Measurements from ENCODE around the gene FBN1. TPM values are rescaled to one million over a fixed set of nuclear protein-coding genes. Genes with fewer than 3 reads are reported as not detected.

Gene FBN1
- total RNA-seq, 1 experiment from 2014 or later = 5.2 TPM

DNA sequence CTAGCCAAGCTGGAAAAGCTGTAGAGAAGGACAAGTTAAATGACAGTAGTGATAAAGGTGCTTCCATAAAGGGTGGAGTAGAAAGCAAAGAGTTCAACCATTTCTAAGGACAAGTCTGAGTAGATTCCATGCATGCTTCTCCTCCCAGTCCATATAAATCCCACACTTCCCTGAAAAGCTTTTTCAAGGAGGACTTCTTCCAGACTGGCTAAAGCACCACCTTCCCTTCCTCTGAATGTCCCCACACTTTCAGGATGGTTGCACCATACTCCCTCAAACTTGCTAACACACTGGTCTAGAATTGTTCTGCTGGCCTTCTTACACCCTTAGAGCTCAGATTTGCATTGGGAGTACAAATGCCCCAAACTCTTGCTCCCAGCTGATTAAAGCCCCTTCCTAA lies 40.9 kb downstream of the FBN1 start:
- no peak overlapping the region for H3K27ac Mint-ChIP-seq
- POLR2A ChIA-PET = no interaction called here
- TF ChIP-seq ZNF138 (CRISPR knock-in tag; conservative IDR thresholded peaks at IDR 0.05) = no peak
- no peak for TF ChIP-seq SMAD4 (CRISPR knock-in tag; IDR thresholded peaks at IDR 0.05)
- TF ChIP-seq, protein P1, sequence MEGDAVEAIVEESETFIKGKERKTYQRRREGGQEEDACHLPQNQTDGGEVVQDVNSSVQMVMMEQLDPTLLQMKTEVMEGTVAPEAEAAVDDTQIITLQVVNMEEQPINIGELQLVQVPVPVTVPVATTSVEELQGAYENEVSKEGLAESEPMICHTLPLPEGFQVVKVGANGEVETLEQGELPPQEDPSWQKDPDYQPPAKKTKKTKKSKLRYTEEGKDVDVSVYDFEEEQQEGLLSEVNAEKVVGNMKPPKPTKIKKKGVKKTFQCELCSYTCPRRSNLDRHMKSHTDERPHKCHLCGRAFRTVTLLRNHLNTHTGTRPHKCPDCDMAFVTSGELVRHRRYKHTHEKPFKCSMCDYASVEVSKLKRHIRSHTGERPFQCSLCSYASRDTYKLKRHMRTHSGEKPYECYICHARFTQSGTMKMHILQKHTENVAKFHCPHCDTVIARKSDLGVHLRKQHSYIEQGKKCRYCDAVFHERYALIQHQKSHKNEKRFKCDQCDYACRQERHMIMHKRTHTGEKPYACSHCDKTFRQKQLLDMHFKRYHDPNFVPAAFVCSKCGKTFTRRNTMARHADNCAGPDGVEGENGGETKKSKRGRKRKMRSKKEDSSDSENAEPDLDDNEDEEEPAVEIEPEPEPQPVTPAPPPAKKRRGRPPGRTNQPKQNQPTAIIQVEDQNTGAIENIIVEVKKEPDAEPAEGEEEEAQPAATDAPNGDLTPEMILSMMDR (IDR thresholded peaks at IDR 0.05) = no peak
- no peak for DNase-seq (ENCODE audit: low spot score)
- no peaks in the 10 kb centered on the region for H3K36me3 Mint-ChIP-seq
- CTCF ChIA-PET = no interaction called here
- no peak for ATAC-seq
- H3K4me3 Mint-ChIP-seq = no peak overlapping the region
- H3K9me3 Mint-ChIP-seq = peaks cover 7% of the 10 kb centered on the region
- peaks cover 20% of the 10 kb centered on the region for H3K4me1 Mint-ChIP-seq
- no peaks in the 10 kb centered on the region for H3K27me3 Mint-ChIP-seq (ENCODE audit: low read depth)

DNA sequence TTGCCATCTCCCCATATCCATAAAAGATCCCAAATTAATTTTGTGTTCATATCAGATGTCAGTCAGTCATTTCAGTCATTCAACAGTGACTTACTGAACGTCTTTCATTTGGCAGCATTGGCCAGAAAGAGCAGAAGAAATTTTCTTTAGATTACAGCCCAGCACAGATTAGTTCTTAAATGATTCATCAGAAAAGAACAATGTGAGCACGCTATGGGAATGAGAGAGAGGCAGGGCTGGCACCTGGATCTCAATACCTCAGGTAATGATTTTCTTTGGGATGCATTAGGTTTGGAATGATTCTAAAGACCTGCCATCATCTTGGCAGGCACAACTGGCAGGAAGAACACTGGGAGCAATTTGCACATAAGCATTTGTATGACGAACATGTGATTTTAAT lies 41.6 kb downstream of the FBN1 start:
- peaks cover 20% of the 10 kb centered on the region for H3K4me1 Mint-ChIP-seq
- ChIA-PET POLR2A (no interaction called here), CTCF (no interaction called here)
- H3K36me3 Mint-ChIP-seq = no peaks in the 10 kb centered on the region
- H3K4me3 Mint-ChIP-seq = no peak overlapping the region
- H3K9me3 Mint-ChIP-seq = peaks cover 7% of the 10 kb centered on the region
- DNase-seq (ENCODE audit: low spot score) (no peak), ATAC-seq (no peak)
- no peak overlapping the region for H3K27ac Mint-ChIP-seq
- TF ChIP-seq IRF2 (CRISPR knock-in tag; IDR thresholded peaks at IDR 0.05; ENCODE audit: borderline replicate concordance, low read depth) = no peak
- TF ChIP-seq RORB (CRISPR knock-in tag; IDR thresholded peaks at IDR 0.05) = no peak
- TF ChIP-seq RELA (CRISPR knock-in tag; IDR thresholded peaks at IDR 0.05; ENCODE audit: borderline replicate concordance) = no peak
- TF ChIP-seq JUN (CRISPR knock-in tag; IDR thresholded peaks at IDR 0.05) = no peak
- TF ChIP-seq, protein P2, sequence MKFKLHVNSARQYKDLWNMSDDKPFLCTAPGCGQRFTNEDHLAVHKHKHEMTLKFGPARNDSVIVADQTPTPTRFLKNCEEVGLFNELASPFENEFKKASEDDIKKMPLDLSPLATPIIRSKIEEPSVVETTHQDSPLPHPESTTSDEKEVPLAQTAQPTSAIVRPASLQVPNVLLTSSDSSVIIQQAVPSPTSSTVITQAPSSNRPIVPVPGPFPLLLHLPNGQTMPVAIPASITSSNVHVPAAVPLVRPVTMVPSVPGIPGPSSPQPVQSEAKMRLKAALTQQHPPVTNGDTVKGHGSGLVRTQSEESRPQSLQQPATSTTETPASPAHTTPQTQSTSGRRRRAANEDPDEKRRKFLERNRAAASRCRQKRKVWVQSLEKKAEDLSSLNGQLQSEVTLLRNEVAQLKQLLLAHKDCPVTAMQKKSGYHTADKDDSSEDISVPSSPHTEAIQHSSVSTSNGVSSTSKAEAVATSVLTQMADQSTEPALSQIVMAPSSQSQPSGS (CRISPR knock-in tag; IDR thresholded peaks at IDR 0.05; ENCODE audit: borderline replicate concordance, low read depth) = no peak
- TF ChIP-seq, protein P3, sequence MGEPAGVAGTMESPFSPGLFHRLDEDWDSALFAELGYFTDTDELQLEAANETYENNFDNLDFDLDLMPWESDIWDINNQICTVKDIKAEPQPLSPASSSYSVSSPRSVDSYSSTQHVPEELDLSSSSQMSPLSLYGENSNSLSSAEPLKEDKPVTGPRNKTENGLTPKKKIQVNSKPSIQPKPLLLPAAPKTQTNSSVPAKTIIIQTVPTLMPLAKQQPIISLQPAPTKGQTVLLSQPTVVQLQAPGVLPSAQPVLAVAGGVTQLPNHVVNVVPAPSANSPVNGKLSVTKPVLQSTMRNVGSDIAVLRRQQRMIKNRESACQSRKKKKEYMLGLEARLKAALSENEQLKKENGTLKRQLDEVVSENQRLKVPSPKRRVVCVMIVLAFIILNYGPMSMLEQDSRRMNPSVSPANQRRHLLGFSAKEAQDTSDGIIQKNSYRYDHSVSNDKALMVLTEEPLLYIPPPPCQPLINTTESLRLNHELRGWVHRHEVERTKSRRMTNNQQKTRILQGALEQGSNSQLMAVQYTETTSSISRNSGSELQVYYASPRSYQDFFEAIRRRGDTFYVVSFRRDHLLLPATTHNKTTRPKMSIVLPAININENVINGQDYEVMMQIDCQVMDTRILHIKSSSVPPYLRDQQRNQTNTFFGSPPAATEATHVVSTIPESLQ (CRISPR knock-in tag; IDR thresholded peaks at IDR 0.05) = no peak
- no peak for TF ChIP-seq ZBTB21 (CRISPR knock-in tag; IDR thresholded peaks at IDR 0.05; ENCODE audit: borderline replicate concordance)
- no peak for TF ChIP-seq HMGA2 (CRISPR knock-in tag; IDR thresholded peaks at IDR 0.05)
- H3K27me3 Mint-ChIP-seq (ENCODE audit: low read depth) = no peaks in the 10 kb centered on the region

DNA sequence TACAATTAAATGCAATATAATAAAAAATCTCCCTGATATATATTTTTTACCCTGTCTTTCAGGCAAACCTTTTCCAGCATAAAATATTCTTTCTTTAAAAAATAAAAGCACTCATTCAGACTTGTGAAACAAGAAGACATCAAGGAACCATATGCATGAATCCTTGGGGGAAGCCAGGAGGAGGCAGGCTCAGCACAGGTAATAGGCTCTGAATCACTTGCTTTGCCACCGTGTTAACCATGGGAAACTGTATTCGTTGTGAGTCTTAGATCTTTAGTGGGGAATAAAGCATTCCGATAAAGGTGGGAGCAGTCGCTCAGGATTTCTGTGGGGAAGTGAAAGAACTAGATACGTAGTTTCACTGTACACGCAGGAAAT lies 42.4 kb downstream of the FBN1 start:
- Mint-ChIP-seq H3K4me1 (peaks cover 20% of the 10 kb centered on the region), H3K9me3 (peaks cover 7% of the 10 kb centered on the region), H3K4me3 (no peak overlapping the region), H3K27me3 (ENCODE audit: low read depth) (no peaks in the 10 kb centered on the region), H3K27ac (no peak overlapping the region), H3K36me3 (no peaks in the 10 kb centered on the region)
- ATAC-seq = peak; percentile 68
- ChIA-PET CTCF (no interaction called here), POLR2A (no interaction called here)
- DNase-seq (ENCODE audit: low spot score) = no peak
- TF ChIP-seq ZNF121 (CRISPR knock-in tag; IDR thresholded peaks at IDR 0.05) (no peak), TEAD1 (CRISPR knock-in tag; IDR thresholded peaks at IDR 0.05) (no peak), ESRRA (CRISPR knock-in tag; IDR thresholded peaks at IDR 0.05; ENCODE audit: borderline replicate concordance) (no peak), JAZF1 (CRISPR knock-in tag; IDR thresholded peaks at IDR 0.05) (no peak)
- TF ChIP-seq, protein P4, sequence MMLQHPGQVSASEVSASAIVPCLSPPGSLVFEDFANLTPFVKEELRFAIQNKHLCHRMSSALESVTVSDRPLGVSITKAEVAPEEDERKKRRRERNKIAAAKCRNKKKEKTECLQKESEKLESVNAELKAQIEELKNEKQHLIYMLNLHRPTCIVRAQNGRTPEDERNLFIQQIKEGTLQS (CRISPR knock-in tag; conservative IDR thresholded peaks at IDR 0.05) = no peak
- TF ChIP-seq, protein P5, sequence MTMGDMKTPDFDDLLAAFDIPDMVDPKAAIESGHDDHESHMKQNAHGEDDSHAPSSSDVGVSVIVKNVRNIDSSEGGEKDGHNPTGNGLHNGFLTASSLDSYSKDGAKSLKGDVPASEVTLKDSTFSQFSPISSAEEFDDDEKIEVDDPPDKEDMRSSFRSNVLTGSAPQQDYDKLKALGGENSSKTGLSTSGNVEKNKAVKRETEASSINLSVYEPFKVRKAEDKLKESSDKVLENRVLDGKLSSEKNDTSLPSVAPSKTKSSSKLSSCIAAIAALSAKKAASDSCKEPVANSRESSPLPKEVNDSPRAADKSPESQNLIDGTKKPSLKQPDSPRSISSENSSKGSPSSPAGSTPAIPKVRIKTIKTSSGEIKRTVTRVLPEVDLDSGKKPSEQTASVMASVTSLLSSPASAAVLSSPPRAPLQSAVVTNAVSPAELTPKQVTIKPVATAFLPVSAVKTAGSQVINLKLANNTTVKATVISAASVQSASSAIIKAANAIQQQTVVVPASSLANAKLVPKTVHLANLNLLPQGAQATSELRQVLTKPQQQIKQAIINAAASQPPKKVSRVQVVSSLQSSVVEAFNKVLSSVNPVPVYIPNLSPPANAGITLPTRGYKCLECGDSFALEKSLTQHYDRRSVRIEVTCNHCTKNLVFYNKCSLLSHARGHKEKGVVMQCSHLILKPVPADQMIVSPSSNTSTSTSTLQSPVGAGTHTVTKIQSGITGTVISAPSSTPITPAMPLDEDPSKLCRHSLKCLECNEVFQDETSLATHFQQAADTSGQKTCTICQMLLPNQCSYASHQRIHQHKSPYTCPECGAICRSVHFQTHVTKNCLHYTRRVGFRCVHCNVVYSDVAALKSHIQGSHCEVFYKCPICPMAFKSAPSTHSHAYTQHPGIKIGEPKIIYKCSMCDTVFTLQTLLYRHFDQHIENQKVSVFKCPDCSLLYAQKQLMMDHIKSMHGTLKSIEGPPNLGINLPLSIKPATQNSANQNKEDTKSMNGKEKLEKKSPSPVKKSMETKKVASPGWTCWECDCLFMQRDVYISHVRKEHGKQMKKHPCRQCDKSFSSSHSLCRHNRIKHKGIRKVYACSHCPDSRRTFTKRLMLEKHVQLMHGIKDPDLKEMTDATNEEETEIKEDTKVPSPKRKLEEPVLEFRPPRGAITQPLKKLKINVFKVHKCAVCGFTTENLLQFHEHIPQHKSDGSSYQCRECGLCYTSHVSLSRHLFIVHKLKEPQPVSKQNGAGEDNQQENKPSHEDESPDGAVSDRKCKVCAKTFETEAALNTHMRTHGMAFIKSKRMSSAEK (CRISPR knock-in tag; IDR thresholded peaks at IDR 0.05; ENCODE audit: borderline replicate concordance) = no peak
- TF ChIP-seq, protein P6, sequence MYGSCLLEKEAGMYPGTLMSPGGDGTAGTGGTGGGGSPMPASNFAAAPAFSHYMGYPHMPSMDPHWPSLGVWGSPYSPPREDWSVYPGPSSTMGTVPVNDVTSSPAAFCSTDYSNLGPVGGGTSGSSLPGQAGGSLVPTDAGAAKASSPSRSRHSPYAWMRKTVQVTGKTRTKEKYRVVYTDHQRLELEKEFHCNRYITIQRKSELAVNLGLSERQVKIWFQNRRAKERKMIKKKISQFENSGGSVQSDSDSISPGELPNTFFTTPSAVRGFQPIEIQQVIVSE (CRISPR knock-in tag; IDR thresholded peaks at IDR 0.05; ENCODE audit: borderline replicate concordance) = no peak
- TF ChIP-seq, protein P7, sequence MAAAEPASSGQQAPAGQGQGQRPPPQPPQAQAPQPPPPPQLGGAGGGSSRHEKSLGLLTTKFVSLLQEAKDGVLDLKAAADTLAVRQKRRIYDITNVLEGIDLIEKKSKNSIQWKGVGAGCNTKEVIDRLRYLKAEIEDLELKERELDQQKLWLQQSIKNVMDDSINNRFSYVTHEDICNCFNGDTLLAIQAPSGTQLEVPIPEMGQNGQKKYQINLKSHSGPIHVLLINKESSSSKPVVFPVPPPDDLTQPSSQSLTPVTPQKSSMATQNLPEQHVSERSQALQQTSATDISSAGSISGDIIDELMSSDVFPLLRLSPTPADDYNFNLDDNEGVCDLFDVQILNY (CRISPR knock-in tag; IDR thresholded peaks at IDR 0.05) = no peak
- TF ChIP-seq, protein P8, sequence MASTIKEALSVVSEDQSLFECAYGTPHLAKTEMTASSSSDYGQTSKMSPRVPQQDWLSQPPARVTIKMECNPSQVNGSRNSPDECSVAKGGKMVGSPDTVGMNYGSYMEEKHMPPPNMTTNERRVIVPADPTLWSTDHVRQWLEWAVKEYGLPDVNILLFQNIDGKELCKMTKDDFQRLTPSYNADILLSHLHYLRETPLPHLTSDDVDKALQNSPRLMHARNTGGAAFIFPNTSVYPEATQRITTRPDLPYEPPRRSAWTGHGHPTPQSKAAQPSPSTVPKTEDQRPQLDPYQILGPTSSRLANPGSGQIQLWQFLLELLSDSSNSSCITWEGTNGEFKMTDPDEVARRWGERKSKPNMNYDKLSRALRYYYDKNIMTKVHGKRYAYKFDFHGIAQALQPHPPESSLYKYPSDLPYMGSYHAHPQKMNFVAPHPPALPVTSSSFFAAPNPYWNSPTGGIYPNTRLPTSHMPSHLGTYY (CRISPR knock-in tag; IDR thresholded peaks at IDR 0.05) = no peak

Measured in WTC11 (cell line).